ENCODE data around the gene PFKFB4.
"Not testable (repeated sequence)": the region's sequence is repeated elsewhere in the genome, so short reads cannot be mapped to it uniquely, and the experiment has no call there.

Gene PFKFB4

DNA sequence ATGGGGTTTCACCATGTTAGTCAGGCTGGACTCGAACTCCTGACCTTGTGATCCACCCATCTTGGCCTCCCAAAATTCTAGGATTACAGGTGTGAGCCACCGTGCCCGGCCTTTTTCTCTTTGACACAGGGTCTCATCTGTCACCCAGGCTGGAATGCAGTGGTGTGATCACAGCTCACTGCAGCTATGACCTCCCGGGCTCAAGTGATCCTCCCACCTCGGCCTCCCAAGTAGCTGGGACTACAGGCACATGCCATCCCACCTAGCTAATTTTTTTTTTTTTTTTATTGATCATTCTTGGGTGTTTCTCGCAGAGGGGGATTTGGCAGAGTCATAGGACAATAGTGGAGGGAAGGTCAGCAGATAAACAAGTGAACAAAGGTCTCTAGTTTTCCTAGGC lies 73.8 kb downstream of the PFKFB4 start:
- not testable (repeated sequence) for DNase-seq

DNA sequence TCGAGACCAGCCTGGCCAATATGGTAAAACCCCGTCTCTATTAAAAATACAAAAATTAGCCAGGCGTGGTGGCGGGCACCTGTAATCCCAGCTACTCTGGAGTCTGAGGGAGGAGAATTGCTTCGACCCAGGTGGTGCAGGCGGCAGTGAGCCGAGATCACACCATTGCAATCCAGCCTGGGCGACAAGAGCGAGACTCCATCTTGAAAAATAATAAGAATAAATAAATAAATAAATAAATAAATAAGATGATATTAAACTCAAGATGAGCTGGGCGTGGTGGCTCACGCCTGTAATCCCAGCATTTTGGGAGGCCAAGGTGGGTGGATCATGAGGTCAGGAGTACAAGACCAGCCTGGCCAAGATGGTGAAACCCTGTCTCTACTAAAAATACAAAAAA lies 75.7 kb downstream of the PFKFB4 start:
- not testable (repeated sequence) for DNase-seq

DNA sequence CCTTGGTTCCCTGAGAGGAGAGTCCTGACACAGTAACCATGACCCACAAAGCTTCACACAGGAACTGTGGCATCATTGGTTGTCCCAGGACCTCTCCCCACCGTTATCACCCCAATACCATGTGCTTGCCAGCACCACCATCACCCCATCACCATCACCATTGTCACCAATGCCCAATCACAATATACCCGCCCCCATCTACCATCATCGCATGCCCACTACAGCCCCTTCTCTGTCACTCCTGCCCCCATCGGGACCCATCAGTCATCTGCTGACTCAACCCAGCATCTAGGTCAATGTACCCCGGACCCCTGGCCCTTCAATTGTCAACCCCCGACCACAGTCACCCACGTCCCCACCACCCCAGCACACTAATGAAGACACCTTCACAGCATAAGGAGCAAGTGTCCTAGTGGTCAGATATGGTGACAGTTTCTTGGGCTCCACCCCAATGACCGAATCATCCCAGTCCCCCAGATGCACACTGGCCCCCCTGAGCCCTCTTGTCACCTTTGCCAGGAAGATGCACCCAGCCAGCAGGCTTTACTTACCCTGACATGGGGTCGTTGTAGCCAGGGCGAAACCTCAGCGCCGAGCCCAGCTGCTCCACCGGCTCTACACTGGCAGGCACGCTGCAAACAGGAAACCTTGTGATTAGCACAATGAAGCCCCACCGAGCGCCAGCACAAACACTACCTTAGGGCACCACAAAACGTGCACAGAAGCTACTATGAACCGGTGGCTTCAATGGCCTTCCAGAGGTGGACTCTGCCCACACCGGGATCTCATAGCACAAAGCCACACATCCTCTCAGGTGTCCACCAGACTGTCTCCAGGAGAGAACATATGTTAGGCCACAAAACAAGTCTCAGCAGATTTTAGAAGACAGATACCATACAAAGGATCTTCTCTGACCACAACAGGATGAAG lies 77.7 kb downstream of the PFKFB4 start:
- DNase-seq = peak; percentile 50

DNA sequence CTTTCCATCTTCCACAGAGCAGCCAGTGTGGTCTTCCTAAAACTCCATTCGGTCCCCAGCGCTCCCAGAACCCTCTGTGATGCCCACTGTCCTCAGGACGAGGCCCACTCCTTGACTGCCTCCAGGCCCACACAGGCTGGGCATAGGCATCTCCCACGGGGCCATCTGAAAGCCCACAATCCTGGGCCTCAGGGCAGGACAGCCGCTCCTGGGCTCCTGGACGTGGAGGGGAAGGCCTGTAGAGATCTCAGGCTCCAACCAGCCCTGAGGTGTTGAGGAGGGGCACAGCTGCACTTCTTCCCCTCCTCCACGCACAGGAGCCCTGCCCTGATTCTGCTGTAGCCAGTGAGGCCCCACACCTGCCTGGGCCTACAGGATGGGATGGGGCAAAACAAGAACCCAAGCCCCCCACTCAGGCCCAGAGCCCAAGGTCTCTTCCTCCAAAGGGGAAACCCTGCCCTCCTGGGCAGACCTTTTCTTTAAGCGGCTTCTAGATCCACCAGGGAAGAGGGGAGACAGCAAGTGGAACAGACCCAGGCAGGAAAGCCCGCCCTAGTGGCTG lies 78.6 kb downstream of the PFKFB4 start:
- no peak for DNase-seq

DNA sequence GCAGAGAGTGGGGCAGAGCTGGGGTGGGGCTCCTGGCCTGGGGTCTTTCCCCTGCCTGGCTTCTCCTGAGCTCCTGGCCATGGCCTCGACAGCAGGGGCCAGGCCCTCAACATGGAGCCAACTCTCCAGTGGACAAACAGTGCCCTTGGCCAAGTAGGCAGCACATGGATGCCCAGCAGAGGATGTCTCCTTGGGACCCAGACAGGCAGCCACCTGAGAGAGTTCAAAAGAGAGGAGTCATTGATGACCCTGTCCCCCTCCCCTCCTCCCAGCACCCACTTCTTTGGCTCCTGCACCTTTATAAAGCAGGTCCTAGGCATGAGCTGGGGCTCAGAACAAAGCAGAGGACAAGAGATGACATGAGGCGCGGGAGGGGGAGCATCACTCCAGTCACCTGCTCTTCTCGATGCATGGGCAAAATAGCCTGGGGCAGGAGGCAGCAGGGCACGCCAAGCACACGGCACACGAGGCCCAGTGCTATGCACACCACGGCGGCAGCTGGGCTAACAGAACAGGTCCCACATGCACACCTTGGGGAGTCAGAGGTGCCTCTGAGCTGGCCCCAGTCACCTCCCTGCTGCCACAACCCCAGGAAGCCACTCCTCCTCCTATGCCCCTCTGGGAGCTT lies 80.1 kb downstream of the PFKFB4 start:
- DNase-seq = no peak

DNA sequence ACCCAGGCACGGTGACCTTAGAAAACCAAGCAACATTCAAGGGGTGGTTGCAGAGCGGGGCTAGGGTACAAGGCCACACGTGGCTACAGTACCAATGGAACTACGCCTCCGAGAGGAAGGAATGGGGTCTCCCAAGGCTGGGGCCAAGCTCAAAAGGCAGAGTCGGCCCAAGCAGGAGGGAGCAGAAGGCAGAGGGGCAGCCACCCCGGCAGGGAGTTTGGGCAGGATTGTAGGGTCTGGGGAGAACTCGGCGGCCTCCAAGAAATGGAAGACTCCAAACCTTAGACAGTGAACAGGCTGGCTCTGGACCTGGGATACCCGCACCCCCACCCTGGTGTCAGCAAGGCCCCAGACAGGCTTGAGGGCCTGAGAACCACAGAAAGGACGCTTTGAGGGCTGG lies 81.4 kb downstream of the PFKFB4 start:
- no peak for DNase-seq

DNA sequence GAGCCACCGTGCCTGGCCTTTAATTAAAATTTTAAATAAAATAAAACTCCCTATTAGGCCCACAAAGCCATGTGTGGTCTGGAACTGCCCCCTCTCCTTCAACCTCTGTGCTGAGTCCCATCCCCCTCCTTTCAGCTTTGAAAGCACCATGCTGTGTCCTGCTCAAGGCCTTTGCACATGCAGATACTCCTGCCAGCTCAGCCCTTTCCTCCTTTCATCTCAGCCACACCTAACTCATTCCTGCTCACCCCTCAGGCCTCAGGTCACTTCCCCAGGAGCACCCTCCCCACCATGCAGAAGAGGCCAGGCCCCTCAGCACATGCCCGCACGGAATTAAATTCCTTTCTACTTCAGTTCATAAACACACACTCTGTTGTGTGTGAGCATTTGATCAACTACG lies 82.0 kb downstream of the PFKFB4 start:
- no peak for DNase-seq

DNA sequence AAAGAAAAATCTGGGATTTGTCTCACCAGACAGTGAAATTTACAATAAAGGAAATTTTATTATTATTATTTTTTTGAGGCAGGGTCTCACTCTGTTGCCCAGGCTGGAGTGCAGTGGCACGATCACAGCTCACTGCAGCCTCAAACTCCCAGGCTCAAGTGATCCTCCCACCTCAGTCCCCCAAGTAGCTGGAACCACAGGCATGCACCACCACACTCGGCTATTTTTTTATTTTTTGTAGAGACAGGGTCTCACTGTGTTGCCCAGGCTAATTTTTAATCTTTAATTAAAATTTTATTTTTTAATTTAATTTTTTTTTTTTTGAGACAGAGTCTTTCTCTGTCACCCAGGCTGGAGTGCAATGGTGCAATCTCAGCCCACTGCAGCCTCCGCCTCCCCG lies 82.6 kb downstream of the PFKFB4 start:
- not testable (repeated sequence) for DNase-seq

DNA sequence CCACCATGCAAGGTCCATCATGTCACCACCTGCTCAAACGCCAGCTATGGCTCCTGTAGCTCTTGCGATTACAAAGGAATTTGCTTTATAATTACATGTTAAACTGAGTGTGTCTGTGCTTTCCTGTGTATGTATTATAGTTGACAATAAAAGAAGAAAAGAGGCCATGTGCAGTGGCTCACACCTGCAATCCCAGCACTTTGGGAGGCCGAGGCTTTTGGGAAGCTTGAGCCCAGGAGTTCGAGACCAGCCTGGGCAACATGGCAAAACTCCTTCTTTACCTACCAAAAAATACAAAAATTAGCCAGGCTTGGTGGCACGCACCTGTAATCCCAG lies 83.0 kb downstream of the PFKFB4 start:
- no peak for DNase-seq

DNA sequence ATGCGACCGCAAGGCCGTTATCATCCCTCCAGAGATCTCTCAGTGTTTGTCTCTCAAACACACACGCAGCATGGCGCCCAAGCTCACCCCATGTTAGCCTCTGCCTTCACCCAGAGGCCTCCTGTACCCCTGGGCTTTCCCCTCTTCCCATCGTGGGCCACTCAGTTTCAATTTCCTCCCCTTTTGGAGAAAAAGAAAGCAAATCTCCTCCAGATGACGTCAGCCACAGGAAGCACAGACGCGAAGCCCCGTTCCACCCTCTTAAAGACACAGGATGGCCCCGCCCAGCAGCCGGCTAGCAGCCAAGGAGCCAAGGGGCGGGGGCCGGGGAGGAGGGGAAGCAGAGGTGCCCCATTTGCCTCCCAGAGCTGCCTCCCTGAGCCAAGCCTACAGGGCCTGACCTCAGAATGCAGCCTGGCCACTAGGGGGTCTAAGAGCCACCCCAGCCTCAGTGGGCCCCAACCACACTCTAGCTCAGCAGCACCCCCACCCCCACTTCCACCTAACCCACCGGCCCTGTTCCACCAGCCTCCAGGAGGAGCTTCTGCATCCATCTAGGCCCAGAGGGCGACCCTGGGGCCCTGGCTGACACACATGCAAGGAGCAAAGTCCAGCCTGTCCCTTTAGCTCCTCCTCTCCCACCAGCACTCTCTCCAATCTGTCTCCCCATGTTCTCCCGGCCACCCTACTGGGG lies 83.5 kb downstream of the PFKFB4 start:
- DNase-seq = peak; percentile 89

DNA sequence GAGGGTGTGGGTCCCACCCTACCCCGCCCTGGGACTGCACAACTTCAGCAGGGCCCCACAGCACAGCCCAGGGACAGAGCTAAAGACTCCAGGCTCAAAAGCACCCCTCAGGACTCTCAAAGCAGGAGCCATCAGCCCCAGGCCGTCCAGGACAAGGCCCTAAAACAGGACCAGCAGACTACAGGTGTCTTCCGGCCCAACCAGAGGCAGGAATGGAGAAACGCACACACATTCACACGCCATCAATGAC lies 84.0 kb downstream of the PFKFB4 start:
- no peak for DNase-seq

DNA sequence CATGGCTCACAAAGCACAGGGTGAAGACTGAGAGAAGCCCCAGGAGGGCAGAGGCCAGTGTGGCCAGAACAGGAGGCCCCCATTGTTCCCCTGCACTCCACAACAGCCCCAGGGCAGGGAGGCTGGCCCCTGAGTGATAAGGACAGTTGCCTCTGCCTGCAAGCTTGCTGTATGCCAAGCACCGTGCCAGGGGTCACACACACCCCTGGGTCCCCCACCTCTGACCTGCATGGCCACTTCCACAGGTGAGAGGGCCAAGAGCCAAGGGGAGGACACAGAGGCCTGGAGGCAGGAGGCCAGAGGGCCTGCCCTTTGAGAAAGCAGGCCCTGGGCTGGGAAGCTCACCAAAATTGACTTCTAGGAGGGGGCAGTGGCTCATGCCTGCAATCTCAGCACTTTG lies 86.3 kb downstream of the PFKFB4 start:
- no peak for DNase-seq

DNA sequence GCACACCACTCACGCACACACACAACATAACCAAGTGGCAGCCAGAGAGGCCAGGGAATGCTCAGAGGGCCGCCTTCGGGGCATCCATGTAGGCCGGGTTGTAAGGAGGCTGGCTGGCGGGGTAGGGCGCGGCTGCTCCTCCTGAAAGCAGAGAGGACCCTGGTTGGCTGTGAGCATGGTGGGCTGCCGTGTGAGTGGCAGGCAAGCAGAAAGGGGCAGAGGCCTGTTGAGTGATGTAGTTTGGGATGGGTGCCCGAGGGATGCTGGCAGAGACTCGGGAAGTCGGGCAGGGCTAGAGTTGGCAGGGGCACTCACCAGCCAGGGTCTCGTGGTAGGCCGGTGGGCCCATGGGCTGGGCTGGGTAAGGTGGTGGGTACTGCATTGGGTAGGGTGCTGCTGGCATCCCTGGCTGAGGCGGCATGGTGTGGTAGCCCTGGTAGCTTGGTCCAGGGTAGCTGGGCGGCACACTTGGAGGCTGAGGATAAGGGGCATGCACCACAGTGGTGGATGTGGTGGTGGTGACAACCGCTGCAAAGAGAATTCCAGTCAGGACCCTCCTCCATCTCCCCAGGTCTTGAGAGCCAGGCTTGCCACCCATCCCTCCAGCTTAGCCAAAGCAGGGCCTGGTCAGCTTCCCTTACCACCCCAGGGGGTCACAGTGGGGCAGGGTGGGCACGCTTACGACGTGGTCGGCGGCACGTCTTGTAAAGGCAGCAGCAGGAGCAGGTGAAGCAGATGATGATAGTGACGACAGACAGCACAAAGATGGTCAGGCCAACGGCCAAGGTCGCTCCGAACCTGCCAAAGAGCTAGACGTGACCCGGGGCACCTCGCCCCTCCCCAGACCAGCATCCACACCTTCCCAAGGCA lies 87.3 kb downstream of the PFKFB4 start:
- no peak for DNase-seq

DNA sequence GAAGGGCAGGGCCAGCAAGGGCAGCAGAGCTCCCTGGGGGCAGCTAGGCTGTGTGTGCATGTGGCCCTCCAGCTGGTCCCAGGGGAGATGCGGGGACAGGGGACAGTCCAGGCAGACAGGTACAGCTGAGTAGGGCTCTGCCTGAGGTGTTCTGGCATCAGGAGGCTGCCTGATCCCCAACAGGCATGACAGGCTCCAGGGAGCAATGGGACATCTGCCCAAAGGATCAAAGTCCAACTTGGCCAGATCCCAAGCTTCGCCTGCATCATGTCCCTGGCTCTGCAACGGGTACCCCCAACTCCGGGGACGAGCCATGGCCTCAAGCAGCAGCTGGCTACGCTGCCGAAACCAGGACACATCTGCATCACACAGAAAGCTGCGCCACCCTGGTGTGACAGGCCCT lies 88.3 kb downstream of the PFKFB4 start:
- no peak for DNase-seq
